HepG2 (cell line): ENCODE results near the gene PTPRD. TPM values are rescaled to one million over a fixed set of nuclear protein-coding genes. Genes with fewer than 3 reads are reported as not detected.

ENCODE experiments used
- ATAC-seq: fragments of 200-7000 bp; cut with Tn5 transposase; 3 replicates; pipeline ENCODE4 v1.9.1; 2020; ENCODE audit warnings: mild to moderate bottlenecking, moderate library complexity
- BruUV-seq: library from RNA; stranded (reverse); fragments of 400-500 nt; replicated peaks from 2 replicates; lab custom pipeline; 2021; lab: Mats Ljungman, UMichigan
- CTCF ChIA-PET: fragments of 300-600 bp; formaldehyde crosslinking; extraction: SDS; loops from one replicate; lab custom pipeline; 2021; ENCODE audit warnings: low total read pairs, inconsistent platforms, low intra/inter-chr PET ratio; lab: Yijun Ruan, JAX
- POLR2A ChIA-PET: fragments of 350-600 bp; sonication (Branson Sonifier 250); formaldehyde crosslinking; loops from one replicate; lab custom pipeline; 2020; ENCODE audit warnings: antibody characterized with exemption, inconsistent platforms; lab: Yijun Ruan, JAX
- DNase-seq: peaks from one replicate; pipeline ENCODE4 v3.0.0-alpha.2; 2015; ENCODE audit warnings: low spot score
- FAIRE-seq: peaks from 3 replicates; lab custom pipeline; 2011; peaks lifted over from hg19 to GRCh38; lab: Jason Lieb, UNC
- H2AFZ ChIP-seq: one replicate; pipeline ENCODE4 v1.6.1; 2011; ENCODE audit warnings: low read length, inconsistent platforms
- H3K27ac ChIP-seq: fragments of 300-600 bp; 3 replicates; pipeline ENCODE4 v1.8.0; 2011; ENCODE audit warnings: mixed run types, mild to moderate bottlenecking, mixed read lengths, low read length, inconsistent platforms; ENCODE audit not compliant: insufficient read depth; ENCODE audit errors: extremely low read length
- H3K27me3 ChIP-seq, 2 experiments: fragments of 200-600 bp in 1 of 2; 2 replicates in 1 of 2; 3 replicates in 1 of 2; pipeline versions ENCODE4 v1.6.0 to v1.8.0; 2011; ENCODE audit warnings: low read length in 2 of 2, mild to moderate bottlenecking in 2 of 2, moderate library complexity in 2 of 2, inconsistent platforms in 1 of 2; ENCODE audit not compliant: insufficient read depth in 2 of 2, control insufficient read depth in 1 of 2
- H3K36me3 ChIP-seq, 2 experiments: fragments of 200-600 bp in 1 of 2; replicated peaks in 1 of 2; 2 replicates in 1 of 2; 3 replicates in 1 of 2; pipeline versions ENCODE4 v1.5.1 to v1.8.0; 2011; ENCODE audit warnings: low read length in 2 of 2, inconsistent platforms in 1 of 2; ENCODE audit not compliant: insufficient read depth in 2 of 2, control insufficient read depth in 1 of 2
- H3K4me1 ChIP-seq: 2 replicates; pipeline ENCODE4 v1.5.1; 2012; ENCODE audit warnings: low read length, inconsistent platforms; ENCODE audit not compliant: insufficient read depth
- H3K4me2 ChIP-seq: 2 replicates; pipeline ENCODE4 v1.6.0; 2011; ENCODE audit warnings: low read depth, low read length, inconsistent platforms
- H3K4me3 ChIP-seq, 3 experiments: fragments of 200-600 bp in 1 of 3; sonication (generic), shearing (Covaris generic) in 1 of 3; replicated peaks in 1 of 3; 2 replicates each; pipeline ENCODE4 v1.5.1; 2011 to 2016; ENCODE audit warnings: low read length in 3 of 3, inconsistent platforms in 2 of 3, low read depth in 2 of 3, mild to moderate bottlenecking in 2 of 3, control low read depth in 1 of 3, mixed read lengths in 1 of 3; ENCODE audit not compliant: insufficient read depth in 1 of 3
- H3K79me2 ChIP-seq: one replicate; pipeline ENCODE4 v1.6.1; 2011; ENCODE audit warnings: low read length, inconsistent platforms; ENCODE audit not compliant: insufficient read depth
- H3K9ac ChIP-seq: 2 replicates; pipeline ENCODE4 v1.6.0; 2011; ENCODE audit warnings: mild to moderate bottlenecking, low read depth, low read length, inconsistent platforms; ENCODE audit not compliant: insufficient read depth
- H3K9me3 ChIP-seq: 2 replicates; pipeline ENCODE4 v1.5.1; 2012; ENCODE audit warnings: mild to moderate bottlenecking, low read length
- H4K20me1 ChIP-seq: 2 replicates; pipeline ENCODE4 v1.6.0; 2011; ENCODE audit warnings: inconsistent platforms, mild to moderate bottlenecking, low read length, moderate library complexity; ENCODE audit not compliant: insufficient read depth
- HHEX ChIP-seq: IDR thresholded peaks from 2 replicates; pipeline ENCODE4 v1.6.1; 2016; ENCODE audit warnings: control low read depth
- MAF1 ChIP-seq: sonication (generic); formaldehyde crosslinking; IDR thresholded peaks from 2 replicates; pipeline ENCODE4 v1.5.0; 2020; ENCODE audit warnings: missing genetic modification reagents, borderline replicate concordance
- RXRB ChIP-seq: IDR thresholded peaks from 2 replicates; pipeline ENCODE4 v1.6.1; 2016; ENCODE audit warnings: borderline replicate concordance, missing genetic modification reagents, missing compliant biosample characterization
- SMARCE1 ChIP-seq: fragments of 450-650 bp; IDR thresholded peaks from 2 replicates; pipeline ENCODE4 v1.6.1; 2017; ENCODE audit warnings: borderline replicate concordance
- SUZ12 ChIP-seq: fragments of 150-350 bp; IDR thresholded peaks from 2 replicates; pipeline ENCODE4 v1.6.1; 2014; ENCODE audit warnings: low read depth, low read length
- ZBTB34 ChIP-seq: sonication (generic); formaldehyde crosslinking; IDR thresholded peaks from 2 replicates; pipeline ENCODE4 v1.8.0; 2022; ENCODE audit warnings: mild to moderate bottlenecking, missing genetic modification reagents
- ZNF512B ChIP-seq: sonication (generic); formaldehyde crosslinking; IDR thresholded peaks from 2 replicates; pipeline ENCODE4 v1.5.1; 2020; ENCODE audit warnings: missing genetic modification reagents, mild to moderate bottlenecking, borderline replicate concordance
- ZNF543 ChIP-seq: sonication (generic); formaldehyde crosslinking; IDR thresholded peaks from 2 replicates; pipeline ENCODE4 v1.4.0; 2020; ENCODE audit warnings: mild to moderate bottlenecking, missing genetic modification reagents
- ZNF782 ChIP-seq: sonication (generic); formaldehyde crosslinking; IDR thresholded peaks from 2 replicates; pipeline ENCODE4 v1.4.0; 2020; ENCODE audit warnings: missing genetic modification reagents, mild to moderate bottlenecking, borderline replicate concordance
- WGBS: methylation state at CpG from one replicate; pipeline ENCODE4 v1.1.6; 2017; ENCODE audit warnings: low lambda C conversion rate; 5-methylcytosine and 5-hydroxymethylcytosine counted together
- in situ Hi-C: cut with HindIII; loops from 2 replicates; pipeline ENCODE4 v1.10.0; 2017; ENCODE audit warnings: low pct_unique_long_range_greater_than_20kb; ENCODE audit not compliant: extremely low pct_ligation_motif_present
- intact Hi-C: fragments of 100-400 bp; cut with micrococcal nuclease; formaldehyde crosslinking; loops from one replicate; pipeline ENCODE4 v1.10.0; 2022; ENCODE audit not compliant: unreplicated experiment
- polyA plus RNA-seq, 8 experiments: library from polyadenylated mRNA; depleted of rRNA in 3 of 8; stranded (reverse) in 7 of 8; unstranded in 1 of 8; fragments of >200 nt; fragmentation: Illumina TruSeq in 4 of 8; extraction: Trizol in 4 of 8; gene quantifications; 2 replicates each; pipeline versions ENCODE4 v1.2.1 to v1.2.3, GENCODE V29; 2011 to 2016; ENCODE audit warnings: low read depth in 4 of 8, missing spikeins in 1 of 8, mixed read lengths in 1 of 8; ENCODE audit not compliant: insufficient read depth in 1 of 8
- total RNA-seq, 5 experiments: library from RNA; depleted of rRNA; stranded (reverse); fragments of >200 nt; fragmentation: Illumina TruSeq; extraction: Trizol; gene quantifications; 2 replicates each; pipeline ENCODE4 v1.2.3, GENCODE V29; 2016; ENCODE audit warnings: low read depth in 1 of 5
- TF ChIP-seq, protein P1 (sequence below): IDR thresholded peaks from 2 replicates; pipeline ENCODE4 v1.6.1; 2016; ENCODE audit warnings: low read depth, control low read depth

The PTPRD gene
- total and polyA plus RNA-seq, 2 of the 13 experiments (the other 11 are each of a cell fraction or from before 2014, with no cell fraction given), result 0.05 TPM; not detected in 1

GRCh38 chr9:9494336-9494735, 1118.5 kb downstream of the PTPRD start (continued):
- no peak for TF ChIP-seq HHEX (CRISPR knock-in tag)

GRCh38 chr9:9492506-9492905, 1120.3 kb downstream of the PTPRD start:
- Histone ChIP-seq H3K79me2 (no peaks in the 10 kb centered on the region), H3K27me3 (no peaks in the 10 kb centered on the region), H3K9me3 (peaks cover 25% of the 10 kb centered on the region), H3K9ac (no peak overlapping the region), H3K4me3 (no peak overlapping the region), H4K20me1 (no peaks in the 10 kb centered on the region), H2AFZ (no peak overlapping the region)
- in situ Hi-C loops, result no loop called here
- FAIRE-seq, result no peak
- TF ChIP-seq ZNF543 (no peak), ZNF782 (no peak), SMARCE1 (no peak)
- TF ChIP-seq, all 625 proteins: peak for 0
- POLR2A ChIA-PET, result no interaction called here
- Histone ChIP-seq H3K4me1 (no peaks in the 10 kb centered on the region), H3K36me3 (no peaks in the 10 kb centered on the region), H3K27ac (no peak overlapping the region), H3K4me2 (no peak overlapping the region)
- intact Hi-C loops, result no loop called here
- 3% methylated on average over 3 of the region's 3 CpGs for whole genome bisulfite sequencing
- CTCF ChIA-PET, result no interaction called here
- ATAC-seq (no peak), DNase-seq (no peak)
- BruUV-seq, result no TSS peak

GRCh38 chr9:9489183-9489582, 1123.6 kb downstream of the PTPRD start:
- FAIRE-seq (no peak), ATAC-seq (no peak), DNase-seq (no peak)
- H3K36me3 ChIP-seq, result no peaks in the 10 kb centered on the region
- no peaks in the 10 kb centered on the region for H4K20me1 ChIP-seq
- BruUV-seq, result no TSS peak
- intact Hi-C loops (no loop called here), in situ Hi-C loops (no loop called here)
- ChIA-PET POLR2A (no interaction called here), CTCF (no interaction called here)
- 0% methylated on average over 3 of the region's 3 CpGs for WGBS
- H3K4me1 ChIP-seq, result no peaks in the 10 kb centered on the region
- H3K4me2 ChIP-seq, result no peak overlapping the region
- no peak overlapping the region for H3K4me3 ChIP-seq
- no peak overlapping the region for H3K9ac ChIP-seq
- no peak overlapping the region for H2AFZ ChIP-seq
- no peaks in the 10 kb centered on the region for H3K79me2 ChIP-seq
- no peaks in the 10 kb centered on the region for H3K27me3 ChIP-seq
- H3K9me3 ChIP-seq, result peaks cover 8% of the 10 kb centered on the region
- H3K27ac ChIP-seq, result no peak overlapping the region
- TF ChIP-seq ZBTB34 (CRISPR knock-in tag) (no peak), ZNF512B (no peak), RXRB (no peak), SUZ12 (no peak), MAF1 (CRISPR knock-in tag) (no peak)
- TF ChIP-seq, protein P1, sequence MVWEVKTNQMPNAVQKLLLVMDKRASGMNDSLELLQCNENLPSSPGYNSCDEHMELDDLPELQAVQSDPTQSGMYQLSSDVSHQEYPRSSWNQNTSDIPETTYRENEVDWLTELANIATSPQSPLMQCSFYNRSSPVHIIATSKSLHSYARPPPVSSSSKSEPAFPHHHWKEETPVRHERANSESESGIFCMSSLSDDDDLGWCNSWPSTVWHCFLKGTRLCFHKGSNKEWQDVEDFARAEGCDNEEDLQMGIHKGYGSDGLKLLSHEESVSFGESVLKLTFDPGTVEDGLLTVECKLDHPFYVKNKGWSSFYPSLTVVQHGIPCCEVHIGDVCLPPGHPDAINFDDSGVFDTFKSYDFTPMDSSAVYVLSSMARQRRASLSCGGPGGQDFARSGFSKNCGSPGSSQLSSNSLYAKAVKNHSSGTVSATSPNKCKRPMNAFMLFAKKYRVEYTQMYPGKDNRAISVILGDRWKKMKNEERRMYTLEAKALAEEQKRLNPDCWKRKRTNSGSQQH, result no peak
